Caco-2 (cell line): ENCODE results near the gene NT5C1B. TPM values are rescaled to one million over a fixed set of nuclear protein-coding genes. Genes with fewer than 3 reads are reported as not detected.

ENCODE experiments used
- BruUV-seq: library from RNA; stranded (reverse); fragments of 400-500 nt; replicated peaks from 2 replicates; lab custom pipeline; 2021; lab: Mats Ljungman, UMichigan
- CTCF ChIA-PET: fragments of 300-600 bp; sonication (Branson Sonifier 250); formaldehyde crosslinking; loops from one replicate; lab custom pipeline; 2022; ENCODE audit warnings: antibody characterized with exemption; lab: Charles Lee
- POLR2A ChIA-PET: fragments of 300-600 bp; sonication (Branson Sonifier 250); formaldehyde crosslinking; loops from one replicate; lab custom pipeline; 2022; ENCODE audit warnings: antibody characterized with exemption; lab: Charles Lee
- DNase-seq, 2 experiments: peaks; one replicate each; pipeline versions ENCODE4 v3.0.0 to v3.0.0-alpha.2; 2020 to 2022
- H3K27me3 ChIP-seq: replicated peaks from 2 replicates; pipeline ENCODE4 v1.6.0; 2011; ENCODE audit warnings: low read length; ENCODE audit not compliant: control insufficient read depth, insufficient read depth
- H3K36me3 ChIP-seq: 2 replicates; pipeline ENCODE4 v1.5.1; 2011; ENCODE audit warnings: low read length; ENCODE audit not compliant: control insufficient read depth, insufficient read depth
- H3K4me1 ChIP-seq: fragments of 250-450 bp; sonication (Bioruptor Pico); 2 replicates; pipeline ENCODE4 v1.5.1; 2020; ENCODE audit warnings: mild to moderate bottlenecking
- H3K4me3 ChIP-seq: 2 replicates; pipeline ENCODE4 v1.5.1; 2011; ENCODE audit warnings: low read depth, mild to moderate bottlenecking, control low read depth, low read length
- H3K9me3 ChIP-seq: fragments of 250-450 bp; sonication (Bioruptor Pico); 2 replicates; pipeline ENCODE4 v1.5.1; 2020; ENCODE audit warnings: mild to moderate bottlenecking, moderate library complexity
- H3K27ac Mint-ChIP-seq: one replicate; pipeline ENCODE4 v1.8.0; 2022; ENCODE audit warnings: mixed read lengths; ENCODE audit not compliant: unreplicated experiment
- H3K27me3 Mint-ChIP-seq: one replicate; pipeline ENCODE4 v1.8.0; 2022; ENCODE audit warnings: mixed read lengths; ENCODE audit not compliant: insufficient read depth, unreplicated experiment
- H3K36me3 Mint-ChIP-seq: one replicate; pipeline ENCODE4 v1.8.0; 2022; ENCODE audit warnings: mild to moderate bottlenecking, mixed read lengths; ENCODE audit not compliant: insufficient read depth, unreplicated experiment
- H3K4me1 Mint-ChIP-seq: one replicate; pipeline ENCODE4 v1.8.0; 2022; ENCODE audit warnings: low read depth, mixed read lengths; ENCODE audit not compliant: unreplicated experiment
- H3K4me3 Mint-ChIP-seq: one replicate; pipeline ENCODE4 v1.8.0; 2022; ENCODE audit warnings: mild to moderate bottlenecking, moderate library complexity, mixed read lengths; ENCODE audit not compliant: unreplicated experiment
- H3K9me3 Mint-ChIP-seq: one replicate; pipeline ENCODE4 v1.8.0; 2022; ENCODE audit warnings: mixed read lengths; ENCODE audit not compliant: unreplicated experiment
- intact Hi-C: fragments of 100-400 bp; cut with micrococcal nuclease; formaldehyde crosslinking; loops from one replicate; pipeline ENCODE4 v1.10.0; 2022; ENCODE audit not compliant: unreplicated experiment
- total RNA-seq: library from RNA; stranded (reverse); gene quantifications from 2 replicates; pipeline ENCODE4 v1.2.3, GENCODE V29; 2022
- TF ChIP-seq, protein P1 (sequence below), 2 experiments: fragments of 200-600 bp in 1 of 2; IDR thresholded peaks; 1 replicate in 1 of 2; 2 replicates in 1 of 2; pipeline versions ENCODE4 v1.5.1 to v1.8.0; 2011 to 2022; ENCODE audit warnings: antibody characterized with exemption in 1 of 2, control low read depth in 1 of 2, inconsistent platforms in 1 of 2, low read depth in 1 of 2, low read length in 1 of 2, mild to moderate bottlenecking in 1 of 2, moderate library complexity in 1 of 2; ENCODE audit not compliant: insufficient read depth in 1 of 2, severe bottlenecking in 1 of 2, unreplicated experiment in 1 of 2

The NT5C1B gene
- total RNA-seq, 1 experiment from 2014 or later, result not detected

DNA sequence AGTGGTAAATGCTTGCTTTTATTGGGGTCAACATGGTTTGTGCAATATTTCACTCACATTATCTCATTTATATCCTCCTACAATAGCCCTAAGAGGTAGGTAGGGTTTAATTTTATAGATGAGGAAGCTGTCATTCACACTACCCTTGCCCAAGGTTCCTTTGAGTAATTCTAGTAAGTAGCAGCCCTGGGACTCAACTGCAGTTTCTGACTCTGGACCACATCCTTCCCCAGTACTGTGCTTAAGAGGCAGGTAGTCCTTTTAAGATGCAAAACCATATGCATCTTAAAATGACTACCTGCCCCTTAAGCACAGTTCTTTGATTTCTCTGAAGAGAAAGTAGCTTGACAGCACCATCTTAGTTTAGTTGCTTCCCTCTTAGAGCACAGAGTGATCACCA is 15.7 kb upstream of the NT5C1B start:
- intact Hi-C loops, result no loop called here

GRCh38 chr2:18604531-18604885 is 15.1 kb upstream of the NT5C1B start:
- no peak for DNase-seq
- intact Hi-C loops, result no loop called here
- peaks cover 5% of the 10 kb centered on the region for H3K27me3 Mint-ChIP-seq
- H3K9me3 ChIP-seq, result no peaks in the 10 kb centered on the region
- BruUV-seq, result no TSS peak
- no peak overlapping the region for H3K27ac Mint-ChIP-seq
- H3K36me3 Mint-ChIP-seq, result no peaks in the 10 kb centered on the region
- H3K4me1 Mint-ChIP-seq, result no peaks in the 10 kb centered on the region
- ChIA-PET POLR2A (no interaction called here), CTCF (no interaction called here)
- no peak overlapping the region for H3K4me3 Mint-ChIP-seq
- no peak overlapping the region for H3K4me3 ChIP-seq
- no peaks in the 10 kb centered on the region for H3K9me3 Mint-ChIP-seq
- no peaks in the 10 kb centered on the region for H3K27me3 ChIP-seq
- H3K4me1 ChIP-seq, result no peaks in the 10 kb centered on the region
- TF ChIP-seq, protein P1, sequence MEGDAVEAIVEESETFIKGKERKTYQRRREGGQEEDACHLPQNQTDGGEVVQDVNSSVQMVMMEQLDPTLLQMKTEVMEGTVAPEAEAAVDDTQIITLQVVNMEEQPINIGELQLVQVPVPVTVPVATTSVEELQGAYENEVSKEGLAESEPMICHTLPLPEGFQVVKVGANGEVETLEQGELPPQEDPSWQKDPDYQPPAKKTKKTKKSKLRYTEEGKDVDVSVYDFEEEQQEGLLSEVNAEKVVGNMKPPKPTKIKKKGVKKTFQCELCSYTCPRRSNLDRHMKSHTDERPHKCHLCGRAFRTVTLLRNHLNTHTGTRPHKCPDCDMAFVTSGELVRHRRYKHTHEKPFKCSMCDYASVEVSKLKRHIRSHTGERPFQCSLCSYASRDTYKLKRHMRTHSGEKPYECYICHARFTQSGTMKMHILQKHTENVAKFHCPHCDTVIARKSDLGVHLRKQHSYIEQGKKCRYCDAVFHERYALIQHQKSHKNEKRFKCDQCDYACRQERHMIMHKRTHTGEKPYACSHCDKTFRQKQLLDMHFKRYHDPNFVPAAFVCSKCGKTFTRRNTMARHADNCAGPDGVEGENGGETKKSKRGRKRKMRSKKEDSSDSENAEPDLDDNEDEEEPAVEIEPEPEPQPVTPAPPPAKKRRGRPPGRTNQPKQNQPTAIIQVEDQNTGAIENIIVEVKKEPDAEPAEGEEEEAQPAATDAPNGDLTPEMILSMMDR (IDR thresholded peaks at IDR 0.05; ENCODE audit: insufficient read depth in 1 of 2, low read depth in 1 of 2, low read length in 1 of 2, severe bottlenecking in 1 of 2, unreplicated experiment in 1 of 2), result no peak
- no peaks in the 10 kb centered on the region for H3K36me3 ChIP-seq

More for the DNA sequence above, 15.7 kb upstream of the NT5C1B start:
- Histone ChIP-seq H3K36me3 (no peaks in the 10 kb centered on the region), H3K4me1 (no peaks in the 10 kb centered on the region), H3K27me3 (no peaks in the 10 kb centered on the region), H3K4me3 (no peak overlapping the region), H3K9me3 (no peaks in the 10 kb centered on the region)
- Mint-ChIP-seq H3K4me1 (no peaks in the 10 kb centered on the region), H3K36me3 (no peaks in the 10 kb centered on the region), H3K4me3 (no peak overlapping the region), H3K9me3 (no peaks in the 10 kb centered on the region), H3K27me3 (peaks cover 5% of the 10 kb centered on the region), H3K27ac (no peak overlapping the region)
- DNase-seq, result no peak
- ChIA-PET POLR2A (no interaction called here), CTCF (no interaction called here)
- TF ChIP-seq, protein P1 (IDR thresholded peaks at IDR 0.05; ENCODE audit: insufficient read depth in 1 of 2, low read depth in 1 of 2, low read length in 1 of 2, severe bottlenecking in 1 of 2, unreplicated experiment in 1 of 2), result no peak
- no TSS peak for BruUV-seq

DNA sequence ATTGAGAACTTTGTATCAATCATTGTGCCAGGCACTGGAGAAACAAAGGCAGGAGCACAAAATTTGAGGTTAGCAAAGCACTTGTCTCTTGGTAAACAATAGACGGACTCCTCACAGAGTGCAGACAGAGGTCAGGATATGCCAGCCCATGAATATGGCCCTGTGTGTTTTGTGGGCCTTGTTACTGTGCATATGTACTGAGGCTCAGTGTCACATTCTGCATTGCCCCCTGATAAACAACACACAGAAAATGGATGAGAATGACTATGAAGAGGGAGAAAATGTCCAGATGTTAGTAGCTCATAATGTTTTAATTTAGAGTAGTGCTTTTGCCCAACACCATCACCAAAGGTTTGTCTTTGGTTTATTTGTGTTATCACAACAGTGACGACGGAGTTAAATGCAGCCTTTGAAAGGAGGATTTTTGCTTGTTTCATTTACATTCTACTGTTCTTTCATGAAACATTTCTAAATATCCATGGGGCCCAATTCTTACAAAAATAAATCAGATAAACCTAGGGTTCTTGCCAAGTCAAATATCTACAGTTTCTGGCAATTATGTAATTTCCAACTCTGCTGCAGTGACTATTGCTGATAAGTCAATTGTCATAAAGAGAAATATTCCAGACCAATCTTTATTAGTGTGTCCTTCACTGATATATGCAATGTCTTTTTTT is 14.6 kb upstream of the NT5C1B start:
- ChIA-PET CTCF (no interaction called here), POLR2A (no interaction called here)
- H3K36me3 ChIP-seq, result no peaks in the 10 kb centered on the region
- H3K27ac Mint-ChIP-seq, result no peak overlapping the region
- H3K9me3 ChIP-seq, result no peaks in the 10 kb centered on the region
- intact Hi-C loops, result no loop called here
- H3K4me1 Mint-ChIP-seq, result no peaks in the 10 kb centered on the region
- no peaks in the 10 kb centered on the region for H3K9me3 Mint-ChIP-seq
- BruUV-seq, result no TSS peak
- H3K4me1 ChIP-seq, result no peaks in the 10 kb centered on the region
- DNase-seq, result no peak
- TF ChIP-seq, protein P1 (IDR thresholded peaks at IDR 0.05; ENCODE audit: insufficient read depth in 1 of 2, low read depth in 1 of 2, low read length in 1 of 2, severe bottlenecking in 1 of 2, unreplicated experiment in 1 of 2), result no peak
- peaks cover 5% of the 10 kb centered on the region for H3K27me3 Mint-ChIP-seq
- no peak overlapping the region for H3K4me3 Mint-ChIP-seq
- no peaks in the 10 kb centered on the region for H3K36me3 Mint-ChIP-seq
- H3K4me3 ChIP-seq, result no peak overlapping the region
- no peaks in the 10 kb centered on the region for H3K27me3 ChIP-seq
